Natural killer cell (primary cell): ENCODE measurements around the gene GTF2A1L. TPM values are rescaled to one million over a fixed set of nuclear protein-coding genes. Genes with fewer than 3 reads are reported as not detected.
"Not testable (repeated sequence)": the region's sequence is repeated elsewhere in the genome, so short reads cannot be mapped to it uniquely, and the experiment has no call there.

Source experiments
- ATAC-seq, 3 donors: fragments of 150-1000 bp in 2 of 3; fragments of 200-7000 bp in 1 of 3; cut with Tn5 transposase; 1 replicate in 1 of 3; 2 replicates in 2 of 3; pipeline ENCODE4 v1.10.0; 2021; ENCODE audit warnings: mild to moderate bottlenecking in 2 of 3, moderate library complexity in 2 of 3
- DNase-seq, 2 donors: peaks; one replicate each; pipeline versions ENCODE4 v3.0.0 to v3.0.0-alpha.2; 2013 to 2021; ENCODE audit warnings: mixed read lengths in 1 of 2
- H3K27ac ChIP-seq: one replicate; pipeline ENCODE4 v1.5.1; 2013; ENCODE audit warnings: mild to moderate bottlenecking, low read length
- H3K27me3 ChIP-seq: one replicate; pipeline ENCODE4 v1.6.1; 2013; ENCODE audit warnings: low read length; ENCODE audit not compliant: control insufficient read depth, insufficient read depth
- H3K36me3 ChIP-seq: one replicate; pipeline ENCODE4 v1.6.1; 2013; ENCODE audit warnings: low read length; ENCODE audit not compliant: control insufficient read depth, insufficient read depth
- H3K4me1 ChIP-seq: one replicate; pipeline ENCODE4 v1.6.1; 2013; ENCODE audit warnings: low read length; ENCODE audit not compliant: control insufficient read depth, insufficient read depth
- H3K4me3 ChIP-seq: one replicate; pipeline ENCODE4 v1.5.1; 2013; ENCODE audit warnings: low read length
- H3K9me3 ChIP-seq: one replicate; pipeline ENCODE4 v1.6.1; 2013; ENCODE audit warnings: low read length; ENCODE audit not compliant: control insufficient read depth, insufficient read depth
- H3K27ac Mint-ChIP-seq, 2 donors: one replicate each; pipeline ENCODE4 v1.8.0; 2022; ENCODE audit warnings: mild to moderate bottlenecking in 2 of 2, mixed read lengths in 2 of 2, moderate library complexity in 1 of 2
- H3K27me3 Mint-ChIP-seq, 2 donors: one replicate each; pipeline ENCODE4 v1.8.0; 2022; ENCODE audit warnings: low read depth in 2 of 2, mixed read lengths in 2 of 2
- H3K36me3 Mint-ChIP-seq: one replicate; pipeline ENCODE4 v1.8.0; 2022; ENCODE audit warnings: mixed read lengths
- H3K4me1 Mint-ChIP-seq, 2 donors: one replicate each; pipeline ENCODE4 v1.8.0; 2022; ENCODE audit warnings: mixed read lengths in 2 of 2
- H3K4me3 Mint-ChIP-seq: one replicate; pipeline ENCODE4 v1.8.0; 2022; ENCODE audit warnings: mild to moderate bottlenecking, moderate library complexity, mixed read lengths
- H3K9me3 Mint-ChIP-seq, 2 donors: one replicate each; pipeline ENCODE4 v1.8.0; 2022; ENCODE audit warnings: mixed read lengths in 2 of 2
- WGBS: methylation state at CpG from one replicate; pipeline ENCODE4 v1.1.7; 2013; ENCODE audit warnings: missing lambda C conversion rate; ENCODE audit not compliant: insufficient coverage; 5-methylcytosine and 5-hydroxymethylcytosine counted together
- intact Hi-C: fragments of 100-400 bp; cut with micrococcal nuclease; formaldehyde crosslinking; loops from one replicate; pipeline ENCODE4 v1.14.2; 2022
- total RNA-seq, 4 donors: library from RNA; stranded (reverse); fragments of 120-200 nt in 1 of 4; gene quantifications; one replicate each; pipeline versions ENCODE4 v1.2.3 to v1.2.4, GENCODE V29; 2013 to 2022
- TF ChIP-seq, protein P1 (sequence below): fragments of 200-600 bp; IDR thresholded peaks from one replicate; pipeline ENCODE4 v1.8.0; 2022; ENCODE audit warnings: antibody characterized with exemption

GTF2A1L gene
- total RNA-seq, 3 donors from 2014 or later (not counting 1 experiment from before 2014, with no cell fraction given): not detected

DNA sequence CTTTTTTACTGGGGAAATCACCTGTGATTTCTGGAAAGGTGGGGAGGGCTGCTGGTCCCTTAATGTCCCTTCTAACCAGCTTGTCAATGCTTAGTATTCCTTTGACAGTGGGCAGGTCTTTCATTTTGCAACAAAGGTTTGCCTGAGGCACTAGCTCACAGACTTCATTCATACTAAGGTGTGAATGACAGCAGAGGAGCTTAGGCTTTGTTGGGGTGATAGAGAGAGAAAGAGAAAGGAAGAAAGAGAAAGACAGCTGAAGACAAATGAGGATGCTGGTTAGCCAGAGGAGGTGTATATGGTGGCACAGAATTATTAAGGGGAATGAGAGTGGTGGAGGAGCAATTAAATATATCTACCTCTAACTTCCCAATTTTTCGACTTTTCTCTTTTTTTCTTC, 28.9 kb upstream of the GTF2A1L start:
- TF ChIP-seq, protein P1, sequence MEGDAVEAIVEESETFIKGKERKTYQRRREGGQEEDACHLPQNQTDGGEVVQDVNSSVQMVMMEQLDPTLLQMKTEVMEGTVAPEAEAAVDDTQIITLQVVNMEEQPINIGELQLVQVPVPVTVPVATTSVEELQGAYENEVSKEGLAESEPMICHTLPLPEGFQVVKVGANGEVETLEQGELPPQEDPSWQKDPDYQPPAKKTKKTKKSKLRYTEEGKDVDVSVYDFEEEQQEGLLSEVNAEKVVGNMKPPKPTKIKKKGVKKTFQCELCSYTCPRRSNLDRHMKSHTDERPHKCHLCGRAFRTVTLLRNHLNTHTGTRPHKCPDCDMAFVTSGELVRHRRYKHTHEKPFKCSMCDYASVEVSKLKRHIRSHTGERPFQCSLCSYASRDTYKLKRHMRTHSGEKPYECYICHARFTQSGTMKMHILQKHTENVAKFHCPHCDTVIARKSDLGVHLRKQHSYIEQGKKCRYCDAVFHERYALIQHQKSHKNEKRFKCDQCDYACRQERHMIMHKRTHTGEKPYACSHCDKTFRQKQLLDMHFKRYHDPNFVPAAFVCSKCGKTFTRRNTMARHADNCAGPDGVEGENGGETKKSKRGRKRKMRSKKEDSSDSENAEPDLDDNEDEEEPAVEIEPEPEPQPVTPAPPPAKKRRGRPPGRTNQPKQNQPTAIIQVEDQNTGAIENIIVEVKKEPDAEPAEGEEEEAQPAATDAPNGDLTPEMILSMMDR: no peak
- H3K36me3 ChIP-seq: no peaks in the 10 kb centered on the region
- DNase-seq (no peak), ATAC-seq (no peak)
- no peak overlapping the region for H3K27ac ChIP-seq
- H3K27me3 ChIP-seq: no peaks in the 10 kb centered on the region
- H3K4me1 ChIP-seq: no peaks in the 10 kb centered on the region
- Mint-ChIP-seq H3K4me3 (no peak overlapping the region), H3K4me1 (peaks cover 0 to 6% of the 10 kb centered on the region in 2 donors), H3K27ac (no peak overlapping the region), H3K9me3 (no peaks in the 10 kb centered on the region), H3K36me3 (no peaks in the 10 kb centered on the region), H3K27me3 (peaks cover 0 to 2% of the 10 kb centered on the region in 2 donors)
- no peaks in the 10 kb centered on the region for H3K9me3 ChIP-seq
- intact Hi-C loops: no loop called here
- H3K4me3 ChIP-seq: no peak overlapping the region
- WGBS: 14% methylated on average over 1 of the region's 1 CpG

DNA sequence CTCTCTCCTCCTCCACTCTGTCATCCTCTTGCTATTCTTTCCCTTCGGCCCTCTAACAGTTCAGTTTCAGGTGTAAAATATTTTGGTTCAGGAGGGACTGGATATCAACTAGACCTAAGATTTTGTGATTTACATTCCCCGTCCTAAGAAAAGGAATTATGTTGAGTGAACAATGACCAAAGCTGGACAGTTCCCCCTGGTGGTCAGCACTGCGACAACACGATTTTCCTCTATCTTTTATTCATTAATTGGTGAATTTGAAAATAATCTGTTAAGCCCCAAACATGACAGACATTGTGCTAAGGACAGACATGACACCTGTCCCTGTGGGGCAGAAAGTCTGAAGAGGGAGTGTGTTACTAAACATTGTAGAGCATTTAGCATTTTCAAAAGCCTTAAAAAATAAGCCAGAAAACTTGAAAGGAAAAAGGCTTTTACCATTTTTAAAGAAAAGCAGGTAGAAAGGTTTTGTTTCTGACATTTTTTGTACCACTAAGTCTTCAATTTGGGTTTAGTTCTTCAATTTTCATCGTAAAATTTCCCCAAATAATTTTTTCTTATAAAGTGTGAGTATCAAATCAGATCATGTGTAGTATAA, 28.4 kb upstream of the GTF2A1L start:
- no peaks in the 10 kb centered on the region for H3K4me1 ChIP-seq
- no peak overlapping the region for H3K4me3 Mint-ChIP-seq
- DNase-seq (no peak), ATAC-seq (no peak)
- H3K4me1 Mint-ChIP-seq: peaks cover 0 to 6% of the 10 kb centered on the region in 2 donors
- H3K27me3 ChIP-seq: no peaks in the 10 kb centered on the region
- WGBS: 36% methylated on average over 1 of the region's 5 CpGs
- no peak overlapping the region for H3K4me3 ChIP-seq
- no peaks in the 10 kb centered on the region for H3K36me3 ChIP-seq
- TF ChIP-seq, protein P1: no peak
- no peaks in the 10 kb centered on the region for H3K36me3 Mint-ChIP-seq
- H3K27ac ChIP-seq: no peak overlapping the region
- intact Hi-C loops: no loop called here
- H3K27ac Mint-ChIP-seq: no peak overlapping the region
- H3K9me3 ChIP-seq: no peaks in the 10 kb centered on the region
- H3K27me3 Mint-ChIP-seq: peaks cover 2 to 4% of the 10 kb centered on the region in 2 donors
- no peaks in the 10 kb centered on the region for H3K9me3 Mint-ChIP-seq

DNA sequence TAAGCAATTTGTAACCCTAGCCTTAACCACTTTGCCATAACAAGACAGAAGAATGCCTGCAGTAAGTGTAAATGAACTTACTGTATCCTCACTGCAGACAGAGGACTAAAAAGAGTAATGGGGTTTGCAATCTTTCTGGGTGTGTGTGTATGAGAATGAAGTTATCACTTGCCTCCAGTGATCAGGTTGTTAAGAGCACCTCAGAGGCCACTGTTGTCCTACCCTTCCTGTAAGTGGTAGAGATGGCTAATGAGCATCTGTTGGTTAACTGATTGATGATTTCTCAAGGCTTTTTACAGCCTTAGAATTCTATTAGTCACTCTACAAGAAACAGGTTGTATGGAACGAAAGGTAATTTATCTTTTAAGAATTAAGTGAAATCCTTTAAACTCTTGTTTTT, 27.6 kb upstream of the GTF2A1L start:
- intact Hi-C loops: no loop called here
- H3K4me1 ChIP-seq: no peaks in the 10 kb centered on the region
- H3K27ac ChIP-seq: no peak overlapping the region
- H3K27me3 ChIP-seq: no peaks in the 10 kb centered on the region
- no peaks in the 10 kb centered on the region for H3K36me3 Mint-ChIP-seq
- WGBS: no CpG with 5 or more reads among the region's 1 CpG
- H3K9me3 ChIP-seq: no peaks in the 10 kb centered on the region
- no peak overlapping the region for H3K4me3 ChIP-seq
- H3K27ac Mint-ChIP-seq: no peak overlapping the region
- no peaks in the 10 kb centered on the region for H3K36me3 ChIP-seq
- peaks cover 0 to 6% of the 10 kb centered on the region in 2 donors for H3K4me1 Mint-ChIP-seq
- ATAC-seq: no peak
- TF ChIP-seq, protein P1: no peak
- H3K9me3 Mint-ChIP-seq: no peaks in the 10 kb centered on the region
- peaks cover 2 to 6% of the 10 kb centered on the region in 2 donors for H3K27me3 Mint-ChIP-seq
- no peak overlapping the region for H3K4me3 Mint-ChIP-seq
- DNase-seq: no peak

DNA sequence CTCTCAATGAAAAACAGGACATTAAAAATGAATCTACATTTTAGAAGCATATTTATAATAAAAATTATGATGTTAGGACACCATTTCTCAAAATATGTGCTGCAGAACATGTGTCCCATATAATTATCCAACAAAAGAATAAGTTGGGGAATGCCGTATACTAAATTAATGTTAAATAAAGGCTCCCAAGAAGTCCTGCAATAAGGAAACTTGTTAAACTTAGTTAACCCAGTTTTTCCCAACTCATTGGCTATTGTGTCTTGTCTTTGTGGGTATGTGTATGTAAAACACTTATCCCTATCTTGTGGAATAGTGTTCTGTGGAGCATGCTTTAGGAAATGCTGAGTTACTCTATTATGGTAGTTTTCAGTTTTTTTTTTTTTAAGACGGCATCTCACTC, 25.6 kb upstream of the GTF2A1L start:
- H3K27me3 Mint-ChIP-seq: peaks cover 5 to 6% of the 10 kb centered on the region in 2 donors
- no peak overlapping the region for H3K27ac Mint-ChIP-seq
- no peaks in the 10 kb centered on the region for H3K9me3 Mint-ChIP-seq
- H3K4me1 Mint-ChIP-seq: peaks cover 0 to 6% of the 10 kb centered on the region in 2 donors
- H3K9me3 ChIP-seq: no peaks in the 10 kb centered on the region
- H3K4me3 ChIP-seq: no peak overlapping the region
- no peaks in the 10 kb centered on the region for H3K27me3 ChIP-seq
- no peaks in the 10 kb centered on the region for H3K36me3 ChIP-seq
- ATAC-seq (no peak), DNase-seq (no peak)
- TF ChIP-seq, protein P1: no peak
- WGBS: 100% methylated on average over 1 of the region's 2 CpGs
- no peaks in the 10 kb centered on the region for H3K4me1 ChIP-seq
- H3K27ac ChIP-seq: no peak overlapping the region
- no peaks in the 10 kb centered on the region for H3K36me3 Mint-ChIP-seq
- intact Hi-C loops: no loop called here
- H3K4me3 Mint-ChIP-seq: no peak overlapping the region

DNA sequence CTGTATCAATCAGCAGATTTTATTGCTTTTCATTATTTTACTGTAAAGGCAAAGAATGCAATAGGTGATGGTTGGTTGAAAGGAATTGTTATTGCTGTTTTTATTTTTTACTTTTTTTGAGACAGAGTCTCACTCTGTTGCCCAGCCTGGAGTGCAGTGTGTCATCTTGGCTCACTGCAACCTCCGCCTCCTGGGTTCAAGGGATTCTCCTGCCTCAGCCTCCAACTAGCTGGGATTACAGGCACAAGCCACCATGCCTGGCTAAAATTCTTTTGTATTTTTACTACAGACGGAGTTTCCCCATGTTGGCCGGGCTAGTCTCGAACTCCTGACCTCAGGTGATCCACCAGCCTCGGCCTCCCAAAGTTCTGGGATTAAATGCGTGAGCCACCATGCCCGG, 20.9 kb upstream of the GTF2A1L start:
- ATAC-seq, H3K27me3 ChIP-seq, H3K4me3 ChIP-seq, H3K27ac ChIP-seq, H3K9me3 Mint-ChIP-seq, H3K27ac Mint-ChIP-seq, H3K36me3 Mint-ChIP-seq, intact Hi-C loops, H3K4me3 Mint-ChIP-seq, H3K36me3 ChIP-seq, DNase-seq, H3K4me1 Mint-ChIP-seq, H3K9me3 ChIP-seq, H3K4me1 ChIP-seq: not testable (repeated sequence)
- WGBS: 93% methylated on average over 7 of the region's 7 CpGs
- H3K27me3 Mint-ChIP-seq: peaks cover 6 to 13% of the 10 kb centered on the region in 2 donors
